ENCODE results near the gene BTD. TPM values are rescaled to one million over a fixed set of nuclear protein-coding genes. Genes with fewer than 3 reads are reported as not detected.

Gene BTD
- polyA plus RNA-seq, 1 donor (not counting 4 experiments of a cell fraction or from before 2014, with no cell fraction given): 12.0 TPM

- Histone ChIP-seq H3K27me3 (ENCODE audit: control insufficient read depth, extremely low read depth, insufficient read depth, low read length) (no peaks in the 10 kb centered on the region), H3K9me3 (ENCODE audit: control insufficient read depth, low read depth, low read length) (no peaks in the 10 kb centered on the region), H3K36me3 (ENCODE audit: control insufficient read depth in 2 of 2, extremely low read depth in 1 of 2, insufficient read depth in 2 of 2, low read length in 2 of 2) (peaks cover 3 to 14% of the 10 kb centered on the region in 2 experiments), H3K4me2 (ENCODE audit: control insufficient read depth, extremely low read depth, insufficient read depth, low read depth, low read length) (no peak overlapping the region), H3K9ac (ENCODE audit: control insufficient read depth, extremely low read depth, insufficient read depth, low read length) (no peak overlapping the region), H3K9me1 (ENCODE audit: control insufficient read depth, extremely low read depth, insufficient read depth, low read length) (no peaks in the 10 kb centered on the region), H3K4me1 (ENCODE audit: control insufficient read depth, extremely low read depth, insufficient read depth, low read length) (no peaks in the 10 kb centered on the region), H3K79me2 (ENCODE audit: control insufficient read depth, insufficient read depth, low read length) (no peaks in the 10 kb centered on the region), H4K20me1 (ENCODE audit: control insufficient read depth, extremely low read depth, insufficient read depth, low read length) (no peaks in the 10 kb centered on the region), H3K4me3 (ENCODE audit: control insufficient read depth in 2 of 3, extremely low read depth in 1 of 3, insufficient read depth in 2 of 3, low read depth in 1 of 3, low read length in 3 of 3) (no peak overlapping the region), H2AFZ (ENCODE audit: control insufficient read depth, low read length) (no peak overlapping the region), H3K27ac (ENCODE audit: control insufficient read depth, insufficient read depth, low read length) (no peak overlapping the region)
- FAIRE-seq (no peak), DNase-seq (ENCODE audit: low read depth, low spot score) (no peak)
- dilution Hi-C loops (cut with MboI; ENCODE audit: extremely low pct_ligation_motif_present, low sequenced_read_pairs): no loop called here
- no peak for TF ChIP-seq CTCF (optimal IDR thresholded peaks at IDR 0.05 in 1 of 3, IDR thresholded peaks at IDR 0.05 in 1 of 3, conservative IDR thresholded peaks at IDR 0.05 in 1 of 3; ENCODE audit: extremely low read depth in 1 of 3, insufficient read depth in 2 of 3, low read length in 3 of 3)
- no peak for TF ChIP-seq EZH2 (IDR thresholded peaks at IDR 0.05; ENCODE audit: low read length)
Measured at GRCh38 chr3:15666277-15666676, 64.7 kb downstream of the BTD start.

- Histone ChIP-seq H3K79me2 (ENCODE audit: control insufficient read depth, insufficient read depth, low read length) (no peaks in the 10 kb centered on the region), H3K27ac (ENCODE audit: control insufficient read depth, insufficient read depth, low read length) (no peak overlapping the region), H3K9ac (ENCODE audit: control insufficient read depth, extremely low read depth, insufficient read depth, low read length) (no peak overlapping the region), H2AFZ (ENCODE audit: control insufficient read depth, low read length) (no peak overlapping the region), H3K27me3 (ENCODE audit: control insufficient read depth, extremely low read depth, insufficient read depth, low read length) (no peaks in the 10 kb centered on the region), H3K36me3 (ENCODE audit: control insufficient read depth in 2 of 2, extremely low read depth in 1 of 2, insufficient read depth in 2 of 2, low read length in 2 of 2) (peaks cover 4 to 15% of the 10 kb centered on the region in 2 experiments), H3K4me2 (ENCODE audit: control insufficient read depth, extremely low read depth, insufficient read depth, low read depth, low read length) (no peak overlapping the region), H3K4me1 (ENCODE audit: control insufficient read depth, extremely low read depth, insufficient read depth, low read length) (no peaks in the 10 kb centered on the region), H4K20me1 (ENCODE audit: control insufficient read depth, extremely low read depth, insufficient read depth, low read length) (no peaks in the 10 kb centered on the region), H3K9me3 (ENCODE audit: control insufficient read depth, low read depth, low read length) (no peaks in the 10 kb centered on the region), H3K4me3 (ENCODE audit: control insufficient read depth in 2 of 3, extremely low read depth in 1 of 3, insufficient read depth in 2 of 3, low read depth in 1 of 3, low read length in 3 of 3) (no peak overlapping the region), H3K9me1 (ENCODE audit: control insufficient read depth, extremely low read depth, insufficient read depth, low read length) (no peaks in the 10 kb centered on the region)
- TF ChIP-seq EZH2 (IDR thresholded peaks at IDR 0.05; ENCODE audit: low read length) (no peak), CTCF (optimal IDR thresholded peaks at IDR 0.05 in 1 of 3, IDR thresholded peaks at IDR 0.05 in 1 of 3, conservative IDR thresholded peaks at IDR 0.05 in 1 of 3; ENCODE audit: extremely low read depth in 1 of 3, insufficient read depth in 2 of 3, low read length in 3 of 3) (no peak)
- dilution Hi-C loops (cut with MboI; ENCODE audit: extremely low pct_ligation_motif_present, low sequenced_read_pairs): no loop called here
- DNase-seq (ENCODE audit: low read depth, low spot score) (no peak), FAIRE-seq (no peak)
Measured at GRCh38 chr3:15667484-15667883, 65.9 kb downstream of the BTD start.
